Ovary (tissue), 9 donors: ENCODE results near the gene CGN. TPM values are rescaled to one million over a fixed set of nuclear protein-coding genes. Genes with fewer than 3 reads are reported as not detected.

Experiments used
- DNase-seq, 5 donors: peaks; one replicate each; pipeline ENCODE4 v3.0.0-alpha.2; 2019 to 2020
- H3K27ac ChIP-seq, 2 donors: fragments of 200-600 bp; one replicate each; pipeline versions ENCODE4 v1.5.1 to v1.8.0; 2019 to 2022
- H3K27me3 ChIP-seq: fragments of 200-600 bp; one replicate; pipeline ENCODE4 v1.8.0; 2022
- H3K36me3 ChIP-seq: fragments of 200-600 bp; sonication (generic); one replicate; pipeline ENCODE4 v1.5.1; 2019
- H3K4me1 ChIP-seq: one replicate; pipeline ENCODE4 v1.8.1; 2013; ENCODE audit warnings: mild to moderate bottlenecking, moderate library complexity; ENCODE audit not compliant: insufficient read depth
- H3K4me3 ChIP-seq: fragments of 200-600 bp; sonication (generic); one replicate; pipeline ENCODE4 v1.5.1; 2017
- H3K9me3 ChIP-seq, 2 donors: fragments of 200-600 bp in 1 of 2; sonication (generic) in 1 of 2; one replicate each; pipeline versions ENCODE4 v1.5.1 to v1.8.1; 2013 to 2019; ENCODE audit warnings: mild to moderate bottlenecking in 1 of 2, moderate library complexity in 1 of 2
- CTCF ChIP-seq, 3 donors: fragments of 450-650 bp in 2 of 3; fragments of 200-600 bp in 1 of 3; IDR thresholded peaks; one replicate each; pipeline versions ENCODE4 v1.5.1 to v1.8.0; 2016 to 2022; ENCODE audit warnings: antibody characterized with exemption in 3 of 3, mild to moderate bottlenecking in 1 of 3
- EP300 ChIP-seq: sonication (generic); formaldehyde crosslinking; IDR thresholded peaks from one replicate; pipeline ENCODE4 v1.6.1; 2017; ENCODE audit warnings: antibody characterized with exemption
- POLR2A ChIP-seq: fragments of 450-650 bp; IDR thresholded peaks from one replicate; pipeline ENCODE4 v1.6.1; 2017; ENCODE audit warnings: antibody characterized with exemption, mild to moderate bottlenecking, moderate library complexity
- WGBS, 3 donors: extraction: QIAGEN DNeasy Blood & Tissue Kit in 1 of 3; methylation state at CpG; one replicate each; pipeline versions ENCODE4 v1.1.5 to v1.1.7; 2013 to 2017; 5-methylcytosine and 5-hydroxymethylcytosine counted together
- intact Hi-C, 4 donors: fragments of 100-400 bp; cut with DNase I; formaldehyde crosslinking; loops; one replicate each; pipeline versions ENCODE4 v1.11.0 to v1.15.1; 2022 to 2023
- polyA plus RNA-seq, 2 donors: library from polyadenylated mRNA; stranded (reverse); fragments of 200-250 nt in 1 of 2; fragments of 350-450 nt in 1 of 2; fragmentation: Illumina TruSeq in 1 of 2; extraction: RNeasy Lipid Tissue Mini Kit (QIAGEN cat#74804) in 1 of 2; gene quantifications; one replicate each; pipeline ENCODE4 v1.2.3, GENCODE V29; 2013 to 2014
- total RNA-seq, 7 donors: library from RNA; depleted of rRNA in 2 of 7; stranded (reverse); fragments of >200 nt in 2 of 7; fragmentation: NEBNext Ultra II Directional in 3 of 7; extraction: Animal tissue kit (Norgen Biotek cat#: 25700) in 3 of 7; gene quantifications; one replicate each; pipeline versions ENCODE4 v1.1.0 to v1.2.4, GENCODE V29; 2016 to 2023
- donor health status: DM: no; HTN: no; CAD: no; lungs with moderate emphysema.
- donor health status: DM: no; HTN: no; CAD: no.
- donor health status: Bipolar disorder and iron deficiency.
- donor health status: DM: yes; HTN: yes; CAD: no.
- donor health status: DM: no; HTN: no; CAD: no.
- donor health status: DM: yes; HTN: yes; CAD: no.

The CGN gene
- total and polyA plus RNA-seq, 9 donors = 1.0 to 26.8 (median 4.3) TPM

- no peak for TF ChIP-seq POLR2A
- TF ChIP-seq EP300 = no peak
- WGBS, 3 donors = 9 to 22% (median 14%) methylated on average over 5 of the region's 5 CpGs
- H3K27me3 ChIP-seq = no peaks in the 10 kb centered on the region
- intact Hi-C loops = no loop called here
- DNase-seq = no peak
- peaks cover 3% of the 10 kb centered on the region for H3K4me1 ChIP-seq
- H3K27ac ChIP-seq = peak overlapping the region in 1 of 2 donors; percentile 22
- H3K4me3 ChIP-seq = no peak overlapping the region
- H3K36me3 ChIP-seq = no peaks in the 10 kb centered on the region
- no peaks in the 10 kb centered on the region for H3K9me3 ChIP-seq
Observed at GRCh38 chr1:151565502-151566189, 54.5 kb downstream of the CGN start.

- no peak overlapping the region for H3K4me3 ChIP-seq
- H3K36me3 ChIP-seq = no peaks in the 10 kb centered on the region
- H3K4me1 ChIP-seq = peaks cover 3% of the 10 kb centered on the region
Observed at GRCh38 chr1:151568626-151569088, 57.5 kb downstream of the CGN start.

GRCh38 chr1:151570819-151571218 lies 59.6 kb downstream of the CGN start:
- H3K27ac ChIP-seq = no peak overlapping the region
- H3K9me3 ChIP-seq = no peaks in the 10 kb centered on the region
- WGBS, 3 donors = 75 to 79% (median 77%) methylated on average over 1 of the region's 1 CpG
- intact Hi-C loops = no loop called here
- no peaks in the 10 kb centered on the region for H3K36me3 ChIP-seq
- no peaks in the 10 kb centered on the region for H3K4me1 ChIP-seq
- H3K4me3 ChIP-seq = no peak overlapping the region
- TF ChIP-seq CTCF (IDR thresholded peaks at IDR 0.05) (no peak), EP300 (no peak), POLR2A (no peak)
- no peaks in the 10 kb centered on the region for H3K27me3 ChIP-seq
- no peak for DNase-seq

More at GRCh38 chr1:151568626-151569088, 57.5 kb downstream of the CGN start:
- Histone ChIP-seq H3K27me3 (no peaks in the 10 kb centered on the region), H3K27ac (no peak overlapping the region), H3K9me3 (no peaks in the 10 kb centered on the region)
- no peak for TF ChIP-seq EP300
- TF ChIP-seq CTCF (IDR thresholded peaks at IDR 0.05) = no peak
- no peak for TF ChIP-seq POLR2A
- 64 to 75% (median 65%) methylated on average over 3 of the region's 3 CpGs for WGBS, 3 donors
- DNase-seq = no peak
- intact Hi-C loops = no loop called here

DNA sequence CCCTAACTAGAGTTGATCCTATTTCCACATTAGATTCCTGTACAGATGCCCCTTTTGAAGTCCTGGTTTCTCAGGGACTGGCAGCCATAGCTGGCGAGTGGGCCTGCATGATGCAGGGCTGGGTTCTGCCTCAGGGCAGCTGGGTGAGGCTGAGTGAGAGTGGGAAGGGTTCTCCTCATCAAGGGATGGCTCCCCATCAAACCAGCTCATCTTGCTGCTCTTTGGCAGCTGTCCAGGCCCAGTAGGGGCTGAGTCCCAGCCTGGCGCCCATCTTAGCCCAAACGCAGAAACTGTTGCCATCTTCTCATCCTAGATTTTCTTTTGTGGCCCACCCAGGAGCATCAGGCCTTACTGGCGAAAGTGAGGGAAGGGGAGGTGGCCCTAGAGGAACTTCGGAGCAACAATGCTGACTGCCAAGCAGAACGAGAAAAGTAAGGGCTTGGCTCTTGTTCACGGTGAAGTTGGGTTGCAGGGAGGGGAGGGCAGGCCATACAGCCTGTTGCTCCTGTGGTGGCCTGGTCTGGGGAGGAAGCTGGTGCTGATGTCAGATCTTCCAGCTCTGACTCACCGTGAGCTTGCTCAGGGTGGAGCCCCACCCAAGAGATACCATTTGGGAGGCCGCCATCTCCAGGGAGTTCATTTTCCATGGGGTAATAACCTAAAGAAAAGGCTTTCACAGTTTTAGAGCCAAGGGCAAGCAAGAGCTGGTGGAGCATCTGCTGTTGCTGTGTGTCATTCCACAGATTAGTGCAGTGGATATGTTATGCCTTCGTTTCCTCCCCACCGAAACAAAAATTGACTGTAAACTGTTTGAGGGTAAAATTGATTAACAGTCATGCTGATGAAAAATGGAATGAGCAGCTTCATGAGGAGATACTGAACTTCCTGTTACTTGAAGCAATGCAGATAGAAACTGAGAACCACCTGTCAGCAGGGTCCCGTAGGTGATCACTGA lies 63.7 kb downstream of the CGN start:
- no peak overlapping the region for H3K4me3 ChIP-seq
- TF ChIP-seq POLR2A = no peak
- TF ChIP-seq EP300 = no peak
- TF ChIP-seq CTCF (IDR thresholded peaks at IDR 0.05) = no peak
- 78 to 86% (median 83%) methylated on average over 12 of the region's 12 CpGs for WGBS, 3 donors
- no peaks in the 10 kb centered on the region for H3K27me3 ChIP-seq
- DNase-seq = no peak
- H3K9me3 ChIP-seq = no peaks in the 10 kb centered on the region
- intact Hi-C loops = no loop called here
- H3K36me3 ChIP-seq = no peaks in the 10 kb centered on the region
- no peak overlapping the region for H3K27ac ChIP-seq
- H3K4me1 ChIP-seq = no peaks in the 10 kb centered on the region
